ENCODE results near the gene ACACB.

DNA sequence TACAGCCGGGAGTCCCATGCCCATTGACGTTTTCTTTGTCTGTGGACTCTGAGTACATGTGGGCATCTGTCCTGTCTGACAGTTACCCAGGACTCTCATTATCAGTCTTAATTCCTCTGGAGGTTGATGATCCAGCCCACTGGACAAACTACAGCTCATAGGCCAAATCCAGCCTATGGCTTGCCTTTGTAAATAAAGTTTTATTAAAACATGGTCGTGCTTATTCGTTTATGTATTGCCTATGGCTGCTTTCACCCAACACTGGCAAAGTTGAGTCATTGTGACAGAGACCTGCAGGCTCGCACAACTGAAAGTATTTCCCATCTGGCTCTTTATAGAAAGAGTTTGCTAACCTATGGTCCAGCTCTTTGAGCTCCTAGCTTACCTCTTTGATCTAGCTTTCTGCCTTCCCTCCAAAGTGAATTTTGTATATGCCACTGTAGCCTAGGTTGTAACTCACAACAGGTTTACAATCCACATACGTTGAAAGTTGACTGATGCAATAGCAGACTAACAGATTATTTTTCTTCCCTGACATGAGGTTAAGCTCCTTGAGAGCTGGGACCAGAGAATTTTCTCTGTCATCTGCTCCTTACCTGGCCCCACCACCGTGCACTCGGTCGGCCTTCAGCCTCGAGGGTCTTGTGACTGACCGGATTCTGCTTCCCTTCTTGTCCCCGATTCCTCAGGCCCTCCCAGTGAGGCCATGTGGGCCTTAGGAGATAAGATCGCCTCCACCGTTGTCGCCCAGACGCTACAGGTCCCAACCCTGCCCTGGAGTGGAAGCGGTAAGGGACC, 57.3 kb downstream of the ACACB start:
- TF ChIP-seq, protein P1, sequence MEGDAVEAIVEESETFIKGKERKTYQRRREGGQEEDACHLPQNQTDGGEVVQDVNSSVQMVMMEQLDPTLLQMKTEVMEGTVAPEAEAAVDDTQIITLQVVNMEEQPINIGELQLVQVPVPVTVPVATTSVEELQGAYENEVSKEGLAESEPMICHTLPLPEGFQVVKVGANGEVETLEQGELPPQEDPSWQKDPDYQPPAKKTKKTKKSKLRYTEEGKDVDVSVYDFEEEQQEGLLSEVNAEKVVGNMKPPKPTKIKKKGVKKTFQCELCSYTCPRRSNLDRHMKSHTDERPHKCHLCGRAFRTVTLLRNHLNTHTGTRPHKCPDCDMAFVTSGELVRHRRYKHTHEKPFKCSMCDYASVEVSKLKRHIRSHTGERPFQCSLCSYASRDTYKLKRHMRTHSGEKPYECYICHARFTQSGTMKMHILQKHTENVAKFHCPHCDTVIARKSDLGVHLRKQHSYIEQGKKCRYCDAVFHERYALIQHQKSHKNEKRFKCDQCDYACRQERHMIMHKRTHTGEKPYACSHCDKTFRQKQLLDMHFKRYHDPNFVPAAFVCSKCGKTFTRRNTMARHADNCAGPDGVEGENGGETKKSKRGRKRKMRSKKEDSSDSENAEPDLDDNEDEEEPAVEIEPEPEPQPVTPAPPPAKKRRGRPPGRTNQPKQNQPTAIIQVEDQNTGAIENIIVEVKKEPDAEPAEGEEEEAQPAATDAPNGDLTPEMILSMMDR (IDR thresholded peaks at IDR 0.05; ENCODE audit: low read length): no peak
- no peak for TF ChIP-seq EZH2 (IDR thresholded peaks at IDR 0.05; ENCODE audit: borderline replicate concordance, low read length)

All from OCI-LY1 (cell line).